HG03558 (cell line): ENCODE data around the gene NHSL2.

Experiments
- ATAC-seq: cut with Tn5 transposase; IDR thresholded peaks from one replicate; pipeline ENCODE4 v1.9.1; 2021; ENCODE audit warnings: moderate number of reproducible peaks; ENCODE audit not compliant: unreplicated experiment; ENCODE audit errors: extremely low read depth

The NHSL2 gene

DNA sequence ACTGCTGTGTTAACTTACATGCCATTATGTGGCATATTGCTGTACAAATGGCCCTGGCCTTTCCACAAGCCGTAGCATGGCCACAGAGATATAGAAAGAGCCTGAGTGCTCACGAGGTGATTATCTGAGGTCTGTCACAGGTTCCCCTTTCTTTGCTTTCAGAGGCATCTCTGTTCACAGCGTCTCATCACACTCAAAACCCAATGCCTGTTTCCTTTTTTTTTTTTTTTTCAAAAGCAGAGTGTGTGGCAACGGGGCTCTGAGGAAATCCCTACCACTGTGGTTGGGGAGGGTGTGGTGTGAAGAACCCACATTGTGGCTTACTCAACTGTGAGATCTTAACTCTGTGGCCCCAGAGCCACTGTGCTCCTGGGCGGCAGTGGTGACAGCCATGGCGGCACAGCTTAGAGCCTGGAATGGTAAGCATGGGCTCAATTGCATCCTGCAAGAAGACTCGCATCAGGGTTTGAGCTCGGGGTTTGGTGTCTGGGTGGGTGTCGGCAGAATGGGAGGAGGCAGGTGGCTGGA is 190.2 kb downstream of the NHSL2 start:
- peak; percentile 64 for ATAC-seq

DNA sequence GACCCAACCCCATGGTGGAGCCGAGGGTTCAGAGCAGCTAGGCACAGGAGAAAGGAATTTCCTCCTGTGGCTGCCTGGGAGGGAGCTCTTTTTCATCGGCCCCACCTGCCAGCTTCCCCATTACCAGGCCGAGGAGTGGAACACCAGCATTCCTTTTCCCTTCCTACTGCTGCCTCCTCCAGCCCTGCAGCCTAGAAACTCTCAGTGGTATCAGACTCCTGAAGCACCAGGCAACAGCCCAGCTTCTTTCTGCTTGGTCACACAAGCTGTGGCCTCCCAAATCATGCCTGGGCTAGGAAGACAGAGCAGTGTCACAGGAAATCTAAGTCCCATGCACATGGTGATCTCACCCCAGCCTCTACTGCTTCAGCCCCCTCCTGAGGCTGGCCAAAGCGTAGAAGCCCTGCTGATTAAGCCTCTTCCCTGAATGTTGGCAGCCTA is 191.0 kb downstream of the NHSL2 start:
- ATAC-seq, result no peak

DNA sequence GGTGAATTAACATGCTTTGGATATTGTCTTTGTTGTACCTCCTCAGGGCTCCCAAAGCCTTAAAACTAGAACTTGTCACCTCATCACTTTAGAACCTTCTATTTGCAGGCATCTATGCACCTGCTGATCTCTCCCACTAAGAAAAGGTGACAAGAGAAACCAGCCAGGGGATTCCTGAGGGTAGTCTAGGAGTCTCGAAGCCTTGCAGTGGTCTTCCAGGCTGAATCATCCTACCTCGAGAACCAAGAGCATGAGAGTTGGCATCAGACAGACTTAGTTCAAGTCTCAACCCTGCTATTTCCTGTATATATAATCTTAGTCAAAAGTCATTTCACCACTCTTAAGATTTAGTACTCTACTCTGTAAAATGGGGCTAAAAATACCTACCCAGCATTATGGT is 191.5 kb downstream of the NHSL2 start:
- no peak for ATAC-seq

DNA sequence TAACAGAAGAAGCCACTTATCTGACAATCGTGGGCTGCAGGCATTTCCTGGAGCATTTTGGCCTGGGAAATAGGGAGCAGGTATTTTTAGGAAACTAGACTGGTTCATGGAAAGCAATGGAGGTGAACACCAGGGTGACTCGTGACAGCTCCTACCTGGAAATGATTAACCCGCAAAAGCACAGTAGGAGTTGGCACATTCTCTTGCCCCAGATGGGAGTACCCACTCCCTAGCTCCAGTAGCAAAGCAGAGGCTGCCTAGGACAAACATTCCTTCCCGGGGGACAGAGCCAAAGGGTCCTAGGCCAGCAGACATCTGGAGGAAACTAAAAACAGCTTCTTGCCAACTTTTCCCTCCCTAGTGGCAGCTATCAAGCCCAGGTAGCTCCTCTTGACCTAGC is 192.1 kb downstream of the NHSL2 start:
- no peak for ATAC-seq

DNA sequence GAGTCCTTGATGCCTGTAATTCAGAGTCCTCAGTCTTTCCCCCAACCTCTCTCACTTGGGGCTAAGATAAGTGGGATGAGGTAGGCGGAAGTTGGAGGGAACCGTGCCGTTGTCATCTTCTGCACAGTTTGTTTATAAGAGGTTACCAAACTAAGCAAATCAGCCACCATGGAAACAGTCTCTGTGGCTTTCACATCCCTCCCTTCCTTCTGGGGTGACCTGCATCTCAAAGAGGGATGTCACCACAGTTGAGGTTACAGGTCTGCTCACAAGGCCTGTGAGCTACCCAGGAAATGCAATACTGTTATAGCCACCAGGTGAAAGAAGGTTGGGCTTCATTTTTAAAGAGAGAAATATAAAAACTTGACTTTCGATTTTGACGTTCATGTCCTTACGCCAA is 194.8 kb downstream of the NHSL2 start:
- ATAC-seq, result peak; percentile 30

DNA sequence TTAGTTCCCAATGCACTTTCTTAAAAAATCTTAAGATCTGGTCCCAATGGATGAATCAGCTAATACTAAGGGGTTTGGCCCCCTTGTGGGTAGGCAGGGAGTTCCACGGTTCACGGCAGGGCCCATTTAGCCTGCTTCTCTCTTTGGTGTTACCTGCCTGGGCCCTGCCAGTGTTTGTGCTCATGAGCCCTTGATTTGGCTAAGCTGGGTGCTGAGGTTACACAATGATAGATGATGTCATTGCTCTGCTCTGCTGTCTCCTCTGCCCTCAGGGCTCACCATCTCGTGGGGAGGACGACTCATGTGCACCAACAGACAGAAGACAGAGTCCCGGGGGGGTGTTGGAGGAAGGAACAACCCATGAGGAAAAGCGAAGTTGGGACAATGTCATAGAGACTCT is 196.7 kb downstream of the NHSL2 start:
- ATAC-seq, result no peak

DNA sequence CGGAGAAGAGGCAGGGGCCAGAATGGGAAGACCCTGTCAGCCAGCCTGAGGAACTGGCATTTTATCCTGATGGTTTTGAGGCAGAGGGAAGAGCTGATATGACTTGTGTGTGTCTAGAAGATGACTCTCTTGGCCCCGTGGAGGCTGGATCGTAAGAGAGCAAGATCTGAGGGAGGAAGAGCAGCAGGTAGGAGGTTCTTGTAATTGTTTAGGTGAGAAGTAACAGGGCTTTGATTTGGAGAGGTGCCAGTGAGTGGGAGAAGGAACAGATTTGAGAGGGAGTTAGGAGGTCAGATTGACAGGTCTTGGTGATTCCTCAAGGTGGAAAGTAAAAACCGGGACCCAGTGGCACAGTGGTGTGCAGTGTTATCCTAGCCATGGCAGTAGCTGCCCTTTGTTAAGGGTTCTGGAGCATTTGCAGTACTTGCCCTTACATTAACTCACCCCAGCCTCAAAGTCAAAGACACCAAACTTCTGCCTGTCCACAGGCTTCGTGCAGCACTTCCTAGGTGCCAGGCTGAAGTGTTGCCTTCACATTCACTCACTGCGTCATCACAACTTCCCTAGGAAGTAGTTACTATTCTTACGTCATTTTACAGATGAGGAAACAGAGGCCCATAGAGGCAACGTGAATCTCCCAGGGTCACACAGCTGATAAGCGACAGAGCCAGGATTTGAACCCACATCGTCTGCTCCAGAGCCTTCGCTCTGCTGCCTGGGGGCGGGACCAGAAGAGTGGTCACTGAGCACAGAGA is 197.4 kb downstream of the NHSL2 start:
- ATAC-seq, result no peak

DNA sequence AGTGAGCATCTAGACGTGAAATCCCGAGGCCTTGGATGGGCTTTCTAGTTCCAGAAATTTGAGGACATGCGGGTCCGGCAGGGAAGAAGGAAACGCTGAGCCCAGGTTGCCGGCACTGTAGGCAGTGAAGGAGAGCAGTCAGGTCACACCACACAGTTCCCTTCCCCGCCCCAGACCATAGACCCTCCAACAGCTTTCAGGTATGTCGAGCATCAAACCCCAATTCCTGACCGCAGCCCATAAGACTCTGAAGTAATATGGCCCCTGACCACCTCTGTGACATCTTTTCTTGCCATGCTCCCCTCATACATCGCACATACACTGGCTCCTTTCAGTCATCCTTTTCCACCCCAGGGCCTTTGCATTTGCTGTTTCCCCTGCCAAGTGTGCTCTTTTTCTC is 198.0 kb downstream of the NHSL2 start:
- ATAC-seq, result no peak

DNA sequence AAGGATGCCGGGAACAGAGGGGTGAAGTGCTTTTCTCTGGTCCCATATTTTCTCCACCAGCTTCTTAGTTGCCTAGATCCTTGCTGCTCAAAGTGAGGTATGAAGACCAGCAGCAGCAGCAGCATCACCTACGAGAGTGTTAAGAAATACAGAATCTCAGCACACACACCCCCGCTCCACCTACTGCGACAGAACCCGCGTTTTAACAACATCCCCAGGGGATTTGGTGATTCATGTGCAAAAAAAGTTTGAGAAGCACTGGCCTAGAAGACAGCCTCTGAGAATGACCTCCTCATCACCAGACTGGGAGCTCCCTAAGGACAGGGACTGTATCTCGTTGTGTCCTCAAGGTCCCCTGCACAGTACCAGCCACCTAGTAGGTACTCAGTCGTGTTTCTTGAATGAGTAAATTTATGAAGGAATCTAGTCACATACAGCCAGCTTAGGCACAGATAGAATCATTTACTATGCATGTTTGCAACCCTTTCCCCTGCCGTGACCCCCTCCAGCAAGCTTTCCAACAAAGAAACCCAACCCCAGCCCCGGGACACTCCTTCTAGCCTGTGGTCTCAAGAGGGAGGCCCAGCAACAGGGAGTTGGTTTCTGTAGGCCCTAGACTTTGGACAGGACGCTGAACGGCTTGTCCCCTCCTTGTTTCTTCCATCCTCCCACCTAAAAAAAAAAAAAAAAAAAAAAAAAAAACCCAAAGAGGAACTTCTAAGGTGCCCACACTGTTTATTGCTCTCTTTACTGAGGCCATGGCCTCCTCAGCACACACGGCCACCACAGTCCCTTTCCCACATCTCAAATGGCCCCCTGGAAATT is 199.6 kb downstream of the NHSL2 start:
- ATAC-seq, result no peak

DNA sequence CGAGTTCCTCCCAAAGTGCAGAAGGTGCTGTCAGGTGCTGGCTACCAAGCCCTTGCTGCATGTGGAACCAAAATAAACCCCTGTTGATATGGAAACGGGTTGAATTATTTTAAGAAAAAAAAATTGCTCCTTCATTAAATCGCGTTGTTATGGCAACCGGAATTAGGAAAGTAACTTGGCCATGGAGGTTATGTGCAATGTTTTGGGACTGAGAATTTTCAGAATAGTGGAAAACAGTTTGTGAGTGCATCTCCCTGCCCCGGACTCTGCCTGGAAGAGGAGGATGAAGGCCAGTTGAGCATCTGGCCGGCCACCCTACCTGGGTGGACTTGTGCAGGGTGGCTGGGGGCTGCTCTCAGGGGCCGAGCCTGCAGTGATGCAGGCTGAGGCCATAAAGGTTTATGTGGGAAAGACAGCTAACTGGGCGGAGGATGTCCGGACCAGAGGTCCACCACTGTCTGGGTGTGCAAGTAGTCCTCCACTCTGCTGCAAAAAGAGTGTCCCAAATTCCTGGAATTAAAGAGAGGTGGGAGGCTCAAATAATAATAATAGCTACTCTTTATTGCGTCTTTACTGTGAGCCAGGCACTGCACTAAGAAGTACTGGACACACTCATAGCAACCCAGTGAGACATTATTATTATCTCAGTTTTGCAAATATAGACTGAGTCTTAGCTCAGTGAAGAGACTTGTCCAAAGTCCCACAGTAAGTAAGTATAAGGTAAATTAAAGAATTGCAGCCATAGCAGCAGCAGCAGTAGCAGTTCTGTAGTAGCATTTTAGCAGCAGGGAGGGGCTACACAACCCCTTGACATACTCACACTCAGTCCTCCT is 200.4 kb downstream of the NHSL2 start:
- no peak for ATAC-seq

DNA sequence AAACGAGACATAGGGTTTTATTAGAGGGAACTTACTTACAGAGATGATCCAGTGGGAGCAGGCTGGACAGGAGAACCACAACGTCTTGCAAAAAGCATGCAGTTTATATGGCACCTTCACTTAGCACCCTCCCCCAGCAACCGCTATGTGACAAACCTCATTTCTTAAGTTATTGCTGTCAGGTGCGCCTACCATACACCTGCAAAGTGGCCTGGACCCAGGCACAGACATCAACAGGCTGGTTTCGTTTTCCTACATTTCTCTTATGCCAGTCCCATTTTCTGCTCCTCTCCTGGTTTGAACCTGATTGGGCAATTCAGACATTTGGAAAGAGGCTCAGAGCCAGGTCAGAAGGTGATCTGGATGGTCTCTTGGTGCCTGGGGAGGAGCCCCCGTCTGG is 202.8 kb downstream of the NHSL2 start:
- no peak for ATAC-seq

DNA sequence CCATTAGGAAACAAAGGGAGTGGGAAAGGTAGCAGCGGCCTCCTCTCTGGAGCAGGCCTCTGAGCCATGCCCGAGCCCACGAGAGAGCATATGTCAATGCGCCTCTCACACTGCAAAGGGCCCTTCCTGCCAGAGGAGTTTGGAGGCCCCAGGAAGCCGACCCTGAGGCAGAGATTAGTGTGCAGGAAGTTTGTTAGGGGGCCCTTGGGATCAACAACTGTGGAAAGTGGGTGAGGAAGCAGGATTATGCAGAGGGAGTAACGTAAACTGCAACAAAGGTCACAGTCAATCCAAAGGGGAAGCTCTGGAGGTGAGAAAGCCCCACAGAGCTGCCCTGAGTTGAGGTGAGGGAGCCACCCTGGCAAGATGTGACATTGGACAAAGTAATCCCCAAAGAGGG is 203.7 kb downstream of the NHSL2 start:
- no peak for ATAC-seq

DNA sequence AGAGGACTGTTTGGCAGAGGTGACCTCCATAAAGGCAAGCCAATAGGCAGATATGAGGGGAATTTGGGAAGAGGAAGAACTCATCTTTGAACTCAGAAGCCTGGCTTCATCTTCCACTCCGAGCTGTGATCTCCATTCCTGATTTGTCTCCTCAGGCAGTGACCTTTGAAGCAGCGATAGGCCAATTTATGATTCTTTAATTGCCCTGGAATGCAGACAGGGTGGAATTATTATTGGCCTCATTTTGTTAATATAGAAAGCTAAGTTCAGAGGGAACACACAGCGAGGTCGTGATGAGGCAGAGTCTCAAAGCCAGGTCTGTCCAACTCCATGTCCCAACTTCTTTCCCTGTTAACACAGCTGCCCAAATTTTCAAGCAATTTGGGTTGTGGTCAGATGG is 204.2 kb downstream of the NHSL2 start:
- ATAC-seq, result no peak

DNA sequence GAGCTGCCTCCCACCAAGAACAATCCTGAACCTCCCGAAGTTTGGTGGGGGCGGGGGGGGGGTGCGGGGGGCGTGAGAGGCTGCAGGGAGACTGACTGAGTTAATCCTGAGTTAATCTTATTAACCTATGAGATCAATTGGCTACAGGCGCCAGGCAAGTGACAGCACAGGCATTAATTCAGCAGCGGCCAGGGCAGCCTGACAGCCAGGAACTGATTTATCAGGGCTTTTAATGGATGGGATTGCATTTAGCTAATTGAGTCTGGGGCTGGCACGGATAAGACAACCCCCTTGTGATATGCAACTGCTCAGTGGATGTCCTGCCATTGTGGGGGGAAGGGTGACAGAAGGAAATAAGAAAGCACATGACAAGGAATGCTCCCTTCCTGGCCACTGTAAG is 204.7 kb downstream of the NHSL2 start:
- ATAC-seq, result no peak

DNA sequence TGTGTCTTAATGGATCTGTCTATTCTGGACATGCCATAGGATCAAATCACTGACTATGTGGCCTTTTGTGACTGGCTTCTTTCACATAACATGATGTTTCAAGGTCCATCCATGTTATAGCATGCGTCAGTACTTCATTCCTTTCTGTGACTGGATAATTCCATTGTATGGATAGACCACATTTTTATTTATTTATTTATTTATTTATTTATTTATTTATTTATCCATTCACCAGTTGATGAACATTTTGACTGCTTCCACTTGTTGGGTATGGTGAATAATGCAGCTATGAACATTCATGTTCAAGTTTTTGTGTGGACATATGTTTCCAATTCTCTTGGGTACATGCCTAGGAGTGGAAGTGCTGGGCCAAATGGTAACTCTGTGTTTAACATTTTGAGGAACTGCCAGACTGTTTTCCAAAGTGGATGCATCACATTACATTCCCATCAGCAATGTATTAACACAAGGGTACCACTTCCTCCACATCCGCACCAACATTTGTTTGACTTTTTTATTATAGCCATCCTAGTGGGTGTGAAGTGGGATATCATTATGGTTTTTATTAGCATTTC is 207.1 kb downstream of the NHSL2 start:
- no peak for ATAC-seq

DNA sequence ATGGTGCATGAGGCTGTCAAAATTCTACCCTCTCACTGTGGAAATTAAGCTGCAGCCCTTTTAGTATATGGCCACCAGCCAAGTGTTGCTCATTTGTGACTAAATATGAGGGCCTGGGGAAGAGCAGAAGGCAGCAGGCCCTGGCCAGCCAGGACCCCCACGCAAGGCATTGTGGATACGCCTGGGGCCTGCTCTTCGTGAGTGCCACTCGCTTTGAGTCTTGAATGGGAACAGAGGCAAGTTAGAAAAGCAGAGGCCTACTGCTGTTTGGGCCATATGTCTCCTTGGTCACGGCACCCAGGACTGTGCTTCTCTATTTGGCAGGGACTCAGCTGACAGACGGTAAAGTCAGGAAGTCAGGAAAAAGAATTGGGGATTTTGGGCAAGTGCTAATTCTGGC is 210.2 kb downstream of the NHSL2 start:
- ATAC-seq, result no peak

DNA sequence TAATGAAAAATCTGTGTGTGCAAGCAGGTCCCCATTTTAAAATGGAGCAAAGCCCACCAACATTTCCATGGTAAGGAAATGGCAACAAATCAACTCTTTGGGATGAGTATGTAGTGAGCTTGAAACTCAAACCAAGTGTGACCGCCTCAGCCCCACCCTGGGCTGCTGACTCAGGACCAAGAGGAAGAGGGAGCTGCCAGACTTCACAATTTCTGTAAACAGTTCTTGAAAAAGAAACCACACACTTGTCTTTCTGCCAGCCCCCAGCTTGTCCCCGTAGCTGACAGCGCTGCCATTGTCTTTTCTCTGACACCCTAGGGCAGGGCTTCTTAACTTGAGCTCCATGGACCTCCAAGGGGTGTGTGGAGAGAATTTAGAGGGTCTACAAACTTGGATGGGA is 210.7 kb downstream of the NHSL2 start:
- ATAC-seq, result no peak

DNA sequence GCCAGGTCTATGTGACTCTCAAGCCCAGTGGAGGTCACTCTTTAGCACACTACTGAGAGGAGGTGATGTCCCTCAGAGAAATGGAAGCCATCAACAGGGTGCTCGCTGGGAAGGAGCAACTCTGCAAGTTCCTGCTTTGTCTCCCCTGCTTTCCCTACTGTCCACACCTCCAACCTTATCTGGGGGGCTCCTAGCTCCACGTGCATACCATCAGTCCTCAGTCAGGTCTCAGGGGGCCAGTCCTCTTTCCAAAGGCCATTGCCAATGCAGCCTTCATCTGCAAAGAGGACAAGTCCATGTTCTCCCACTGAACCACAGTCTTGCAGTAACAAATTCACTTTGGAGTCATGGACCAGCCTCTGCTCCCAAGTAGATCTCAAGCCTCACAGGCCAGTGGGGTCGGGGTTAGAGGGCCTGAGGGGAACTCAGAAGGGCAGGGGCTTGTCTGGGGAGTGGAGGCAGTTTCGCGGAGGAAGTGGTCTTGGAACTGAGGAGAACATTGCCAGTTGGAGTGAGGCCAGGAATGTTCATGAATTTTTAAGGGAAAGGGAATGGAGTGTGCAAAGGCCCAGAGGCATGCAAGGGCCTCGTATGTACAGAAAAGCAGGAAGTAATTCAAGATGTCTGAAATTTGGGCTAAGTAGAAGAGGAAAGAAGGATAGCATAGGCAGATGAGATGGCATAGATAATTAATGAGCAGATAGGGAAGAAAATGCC is 212.1 kb downstream of the NHSL2 start:
- ATAC-seq, result no peak

DNA sequence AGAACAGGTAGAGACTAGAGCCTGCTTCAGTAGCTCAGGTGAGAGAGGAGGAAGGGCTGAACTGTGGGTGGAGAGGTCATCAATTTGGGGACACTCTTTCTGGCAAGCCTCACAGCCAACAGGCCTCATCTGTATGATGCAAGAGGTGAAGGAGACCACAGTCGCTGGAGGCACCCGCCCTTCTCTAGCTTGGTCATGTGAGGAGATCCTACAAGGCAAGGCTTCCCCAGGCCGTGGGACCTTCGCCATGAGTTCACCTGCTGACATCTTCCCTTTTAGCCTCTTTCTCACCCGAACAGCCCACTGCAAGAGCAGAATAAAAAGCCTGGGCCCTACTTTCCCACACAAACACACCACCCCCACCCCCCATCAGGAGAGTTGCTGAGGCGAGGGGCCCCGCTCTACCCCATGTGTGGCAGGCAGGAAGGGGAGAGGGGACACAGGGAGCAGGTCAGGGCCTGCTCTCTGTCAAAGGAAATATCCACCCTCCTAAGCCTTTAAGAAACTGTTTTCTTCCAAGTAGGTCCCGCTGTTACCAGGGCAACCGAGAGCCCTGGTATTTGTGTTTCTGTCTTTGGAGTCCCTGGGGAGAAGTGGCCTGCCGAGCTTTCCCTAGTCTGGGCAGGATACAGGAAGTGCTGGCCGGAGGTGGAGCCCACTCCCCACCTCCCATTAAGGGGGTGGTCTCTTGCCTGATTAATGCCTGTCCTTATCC is 213.0 kb downstream of the NHSL2 start:
- no peak for ATAC-seq
